GM18520 (cell line): Measurements from ENCODE around the gene CACNG4.
"Not testable (repeated sequence)": the region's sequence is repeated elsewhere in the genome, so short reads cannot be mapped to it uniquely, and the experiment has no call there.

ENCODE experiments used
- ATAC-seq: cut with Tn5 transposase; IDR thresholded peaks from one replicate; pipeline ENCODE4 v1.9.1; 2021; ENCODE audit not compliant: unreplicated experiment

Gene CACNG4

GRCh38 chr17:66960613-66961012 is 3.9 kb upstream of the CACNG4 start:
- ATAC-seq: no peak

GRCh38 chr17:66963521-66963908 is 992 bp upstream of the CACNG4 start:
- no peak for ATAC-seq

- ATAC-seq: no peak
Measured at GRCh38 chr17:66964930-66965800, 658 bp downstream of the CACNG4 start.

- ATAC-seq: no peak
Measured at GRCh38 chr17:66965801-66966262, 1.3 kb downstream of the CACNG4 start.

DNA sequence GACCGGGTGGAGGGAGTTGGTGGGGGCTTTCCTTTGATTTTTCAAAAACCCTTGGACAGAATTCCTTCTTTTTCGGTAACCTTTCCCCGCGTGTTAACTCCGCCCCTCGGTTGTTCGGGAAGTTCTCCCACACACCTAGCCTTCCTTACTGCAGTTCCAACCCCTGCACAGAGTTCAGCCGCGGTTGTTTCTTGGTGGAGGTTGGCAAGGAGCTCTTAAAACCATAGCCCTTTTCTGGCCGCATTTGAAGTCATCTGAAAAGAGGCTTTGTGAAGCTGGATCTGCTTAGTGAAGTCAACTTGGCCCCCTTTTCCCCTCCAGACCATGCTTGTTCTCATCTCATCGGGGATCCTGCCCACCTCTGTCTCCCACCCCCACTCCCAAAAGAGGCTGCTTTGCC is 1.8 kb downstream of the CACNG4 start:
- no peak for ATAC-seq

DNA sequence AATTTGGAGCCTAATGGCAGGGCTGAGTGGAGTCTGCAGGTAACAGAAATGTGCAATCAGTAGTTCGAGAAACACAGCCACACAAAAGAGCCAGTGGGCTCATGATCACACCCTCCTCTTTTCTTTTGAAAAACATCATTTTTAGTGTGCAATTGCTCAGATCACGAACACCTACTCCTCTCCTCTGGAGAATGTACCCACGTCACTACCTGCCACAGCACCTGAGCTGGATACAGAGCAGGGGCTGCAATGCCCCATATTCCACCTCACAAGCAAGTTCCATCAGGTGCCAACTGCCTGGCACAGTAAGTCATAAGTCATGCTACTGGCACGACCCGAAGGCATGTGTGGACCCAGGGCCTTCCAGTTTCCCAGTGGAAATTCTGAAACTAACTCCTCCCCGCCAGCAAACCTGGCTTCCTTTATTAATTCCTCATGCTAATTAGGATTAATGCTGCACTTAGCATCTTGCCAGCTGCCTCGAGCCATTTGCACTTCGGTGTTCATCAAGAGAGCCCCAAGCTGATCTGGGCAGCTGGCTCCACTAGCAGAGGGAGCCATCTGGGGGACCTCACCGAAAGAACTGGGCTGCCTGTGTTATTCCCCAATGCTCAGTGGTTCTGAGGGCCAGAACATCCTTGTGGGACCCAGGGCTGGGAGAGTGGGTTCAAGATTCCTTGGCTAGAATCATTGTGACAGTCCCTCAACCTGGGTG is 2.4 kb downstream of the CACNG4 start:
- no peak for ATAC-seq

DNA sequence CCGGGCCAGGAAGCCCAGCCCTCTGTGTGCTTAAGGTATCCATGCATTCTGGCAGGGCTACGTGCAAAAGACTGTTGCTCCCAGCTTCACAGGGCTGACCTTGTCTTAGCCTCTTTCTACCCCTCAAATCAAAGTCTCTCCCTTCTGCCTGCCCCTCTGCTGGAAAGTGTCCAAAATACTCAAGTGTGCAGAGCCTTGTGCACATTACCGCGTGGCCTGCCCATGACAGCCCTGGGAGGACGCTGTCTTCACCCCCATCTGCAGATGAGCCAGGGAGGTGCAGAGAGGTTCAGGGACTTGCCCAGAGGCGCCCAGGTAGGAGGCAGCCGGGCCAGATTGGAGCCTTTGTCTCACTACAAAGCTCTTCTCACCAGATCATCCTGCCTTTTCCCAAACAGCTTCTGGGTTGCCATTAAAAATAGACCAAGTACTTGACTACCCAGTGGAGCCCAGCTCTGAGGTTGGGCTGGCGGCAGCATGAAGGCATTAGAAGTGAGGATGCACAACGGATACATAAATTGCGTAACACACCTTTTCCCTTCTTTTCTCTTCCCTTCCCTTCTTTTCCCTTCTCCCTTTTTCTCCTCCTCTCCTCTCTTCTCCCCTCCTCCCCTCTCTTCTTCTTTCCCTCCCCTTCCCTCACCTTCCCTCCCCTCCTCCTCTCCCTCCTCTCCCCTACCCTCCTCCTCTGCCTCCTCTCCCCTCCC is 3.5 kb downstream of the CACNG4 start:
- ATAC-seq: no peak

- no peak for ATAC-seq
Measured at GRCh38 chr17:66968916-66969315, 4.4 kb downstream of the CACNG4 start.

DNA sequence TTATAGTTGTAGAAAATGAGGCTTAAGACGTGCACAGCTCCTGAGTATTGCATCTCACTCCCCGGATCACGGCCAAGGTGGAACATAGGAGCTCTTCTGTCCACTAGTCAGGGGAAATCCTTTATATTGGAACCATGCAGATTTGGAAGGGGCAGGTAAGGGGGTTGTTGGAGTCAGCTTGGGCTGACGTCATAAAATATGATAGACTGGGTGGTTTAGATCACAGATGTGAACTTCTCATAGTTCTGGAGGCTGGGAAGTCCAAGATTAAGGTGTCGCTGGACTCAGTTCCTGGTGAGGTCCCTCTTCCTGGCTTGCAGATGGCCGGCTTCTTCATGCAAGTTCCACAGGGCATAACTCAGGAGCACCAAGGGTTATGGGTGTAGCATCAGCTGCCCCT is 5.6 kb downstream of the CACNG4 start:
- no peak for ATAC-seq

DNA sequence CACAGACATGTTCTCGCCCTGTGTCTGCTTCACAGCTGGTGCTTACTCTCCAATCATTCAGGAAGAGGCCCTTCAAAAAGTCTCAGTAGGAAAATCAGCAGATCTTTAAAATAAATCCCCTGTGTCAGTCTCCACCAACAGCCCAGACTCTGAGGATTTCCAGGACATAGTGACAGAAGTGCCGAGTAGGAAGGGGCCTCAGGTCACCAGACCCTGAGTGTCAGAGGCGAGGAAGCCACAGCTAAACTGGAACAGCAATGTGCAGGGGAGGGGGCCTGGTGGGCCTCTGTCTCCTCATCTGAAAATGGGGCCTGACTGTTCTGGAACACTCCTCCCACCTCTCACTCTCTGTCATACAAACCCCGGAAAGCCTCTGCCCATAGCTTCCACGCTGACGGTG is 6.3 kb downstream of the CACNG4 start:
- no peak for ATAC-seq

DNA sequence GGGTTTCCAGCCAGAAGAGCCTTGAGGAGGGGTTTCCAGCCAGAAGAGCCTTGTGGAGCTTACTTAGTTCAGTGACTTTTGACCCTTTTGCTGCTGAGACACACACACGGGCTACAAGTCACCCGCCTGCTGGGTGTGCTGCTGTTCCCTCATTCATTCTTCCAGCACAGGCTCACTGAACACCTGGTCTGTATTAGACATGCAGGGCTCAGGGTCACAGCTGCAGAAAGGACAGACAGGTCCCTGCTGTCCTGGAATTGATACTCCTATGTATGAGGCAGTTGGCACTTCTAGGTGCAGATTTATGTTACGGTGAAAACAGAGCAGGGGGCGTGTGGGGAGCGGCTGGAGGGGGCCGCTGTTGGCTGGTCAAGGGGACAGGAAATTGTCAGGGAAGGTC is 6.8 kb downstream of the CACNG4 start:
- ATAC-seq: no peak

GRCh38 chr17:66971730-66972441 is 7.4 kb downstream of the CACNG4 start:
- ATAC-seq: no peak

GRCh38 chr17:66972442-66972830 is 7.9 kb downstream of the CACNG4 start:
- ATAC-seq: not testable (repeated sequence)

DNA sequence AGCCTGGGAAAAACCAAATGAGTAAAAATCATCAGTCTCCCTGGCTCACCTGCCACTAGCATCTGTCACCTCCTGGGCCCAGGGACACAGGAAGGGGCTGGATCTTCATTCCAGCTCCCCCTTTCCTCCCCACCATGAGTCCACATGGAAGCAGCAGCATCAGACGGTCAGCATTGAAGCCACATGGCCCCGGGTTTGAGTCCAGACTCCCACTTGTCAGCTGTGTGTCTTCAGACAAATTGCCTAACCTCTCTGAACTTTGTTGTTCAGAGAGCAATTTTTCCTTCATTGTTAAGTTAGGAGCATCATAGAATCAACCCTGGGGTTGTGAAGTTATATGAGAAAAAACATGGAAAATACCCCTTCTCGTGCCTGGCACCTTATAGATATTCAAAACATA is 10.7 kb downstream of the CACNG4 start:
- ATAC-seq: no peak

- ATAC-seq: no peak
Measured at GRCh38 chr17:66975614-66976378, 11.3 kb downstream of the CACNG4 start.

DNA sequence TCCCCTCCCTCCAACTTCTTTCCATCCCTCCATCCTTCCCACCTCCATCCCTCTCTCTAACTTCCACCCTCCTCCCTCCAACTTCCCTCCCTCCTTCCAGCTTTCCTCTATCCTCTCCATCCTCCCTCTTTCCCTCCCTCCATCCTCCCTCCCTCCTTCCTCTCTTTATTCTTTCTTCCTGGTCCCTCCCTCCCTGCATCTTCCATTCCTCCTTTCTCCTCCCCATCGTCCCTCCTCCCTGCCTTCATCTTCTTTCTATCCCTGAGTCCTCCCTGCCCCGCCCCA is 11.8 kb downstream of the CACNG4 start:
- ATAC-seq: no peak

DNA sequence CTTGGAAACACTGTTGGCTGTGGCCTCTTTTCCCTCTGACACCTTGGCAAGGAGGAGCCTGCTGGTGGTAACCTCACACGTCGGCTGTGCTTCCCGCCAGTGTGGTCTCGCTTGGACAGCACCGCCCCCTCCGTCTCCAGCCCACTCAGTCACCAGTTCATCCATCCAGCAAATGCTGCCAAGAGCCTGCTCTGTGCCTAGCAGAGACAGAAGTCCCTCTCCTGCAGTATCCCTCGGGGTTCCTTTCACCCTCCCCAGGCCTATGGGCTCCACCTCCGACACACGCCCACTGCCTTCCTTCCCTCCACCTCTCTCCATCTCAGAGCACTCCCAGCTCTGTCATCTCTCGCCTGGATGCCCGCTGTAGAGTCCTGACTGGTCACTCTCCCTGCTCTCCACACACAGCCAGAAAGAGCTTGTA is 12.3 kb downstream of the CACNG4 start:
- ATAC-seq: no peak

- no peak for ATAC-seq
Measured at GRCh38 chr17:66978514-66979061, 14.1 kb downstream of the CACNG4 start.

DNA sequence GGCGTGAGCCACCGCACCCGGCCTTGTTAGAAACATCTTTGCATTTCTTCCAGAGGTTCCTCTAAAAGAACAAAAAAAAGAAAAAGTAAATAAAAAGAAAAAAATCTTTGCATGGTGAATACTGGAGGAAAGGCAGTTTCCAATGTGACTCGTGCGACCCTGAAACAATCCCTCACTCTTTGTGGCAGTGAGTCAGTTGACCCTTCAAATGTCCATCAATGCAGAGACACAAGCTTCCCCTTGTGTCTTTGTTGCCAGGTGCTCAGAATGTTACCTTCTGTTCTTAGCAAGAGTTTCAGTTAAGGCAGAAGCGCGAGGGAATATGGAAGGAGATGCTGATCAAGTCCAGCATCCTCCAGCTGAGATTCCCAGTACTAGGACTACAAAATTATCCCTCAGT is 16.4 kb downstream of the CACNG4 start:
- ATAC-seq: no peak

- no peak for ATAC-seq
Measured at GRCh38 chr17:66981983-66982508, 17.5 kb downstream of the CACNG4 start.
